GM12873 (cell line): ENCODE results near the gene TBC1D8.

Experiments
- CTCF ChIP-seq: IDR thresholded peaks from 2 replicates; pipeline ENCODE4 v1.5.1; 2012; ENCODE audit warnings: low read depth, mild to moderate bottlenecking, moderate library complexity, low read length, control low read depth; ENCODE audit not compliant: insufficient read depth; ENCODE audit errors: missing control alignments

Gene TBC1D8

GRCh38 chr2:101089419-101089818 lies 61.8 kb downstream of the TBC1D8 start:
- TF ChIP-seq CTCF, result no peak

GRCh38 chr2:101087638-101088037 lies 63.5 kb downstream of the TBC1D8 start:
- TF ChIP-seq CTCF, result no peak

- no peak for TF ChIP-seq CTCF
These were observed 67.6 kb downstream of the TBC1D8 start for GRCh38 chr2:101083613-101084012.

GRCh38 chr2:101082998-101083397 lies 68.2 kb downstream of the TBC1D8 start:
- no peak for TF ChIP-seq CTCF

- no peak for TF ChIP-seq CTCF
These were observed 69.7 kb downstream of the TBC1D8 start for GRCh38 chr2:101081375-101081907.

GRCh38 chr2:101080211-101081068 lies 70.7 kb downstream of the TBC1D8 start:
- TF ChIP-seq CTCF, result no peak

GRCh38 chr2:101076581-101076980 lies 74.6 kb downstream of the TBC1D8 start:
- no peak for TF ChIP-seq CTCF
